Myocyte (in vitro differentiated cells): Measurements from ENCODE around the gene MAPKAPK2. TPM values are rescaled to one million over a fixed set of nuclear protein-coding genes. Genes with fewer than 3 reads are reported as not detected.

Source experiments
- DNase-seq: peaks from one replicate; pipeline ENCODE4 v3.0.0-alpha.2; 2012; ENCODE audit warnings: low read depth
- total RNA-seq: library from RNA; depleted of rRNA; stranded (reverse); fragments of >200 nt; gene quantifications from 2 replicates; pipeline ENCODE4 v1.2.3, GENCODE V29; 2014

MAPKAPK2 gene
- total RNA-seq, 1 donor from 2014 or later: 74.5 TPM

- DNase-seq: no peak
These were observed 2.6 kb upstream of the MAPKAPK2 start for GRCh38 chr1:206682111-206682510.

GRCh38 chr1:206683313-206683712, 1.4 kb upstream of the MAPKAPK2 start:
- no peak for DNase-seq

GRCh38 chr1:206684003-206684402, 702 bp upstream of the MAPKAPK2 start:
- DNase-seq: no peak

- DNase-seq: no peak
These were observed 646 bp downstream of the MAPKAPK2 start for GRCh38 chr1:206685334-206685768.

- DNase-seq: peak; percentile 91
These were observed 1.2 kb downstream of the MAPKAPK2 start for GRCh38 chr1:206685769-206686477.

- DNase-seq: no peak
These were observed 2.0 kb downstream of the MAPKAPK2 start for GRCh38 chr1:206686478-206687249.

- no peak for DNase-seq
These were observed 2.7 kb downstream of the MAPKAPK2 start for GRCh38 chr1:206687251-206687914.

- peak; percentile 39 for DNase-seq
These were observed 3.3 kb downstream of the MAPKAPK2 start for GRCh38 chr1:206687915-206688442.

- DNase-seq: no peak
These were observed 5.8 kb downstream of the MAPKAPK2 start for GRCh38 chr1:206690516-206690915.

GRCh38 chr1:206691604-206692003, 6.9 kb downstream of the MAPKAPK2 start:
- DNase-seq: peak; percentile 69

GRCh38 chr1:206693029-206693428, 8.3 kb downstream of the MAPKAPK2 start:
- peak; percentile 86 for DNase-seq

GRCh38 chr1:206693592-206693991, 8.9 kb downstream of the MAPKAPK2 start:
- peak; percentile 84 for DNase-seq

- no peak for DNase-seq
These were observed 9.7 kb downstream of the MAPKAPK2 start for GRCh38 chr1:206694171-206695124.

- DNase-seq: no peak
These were observed 11.0 kb downstream of the MAPKAPK2 start for GRCh38 chr1:206695733-206696132.

GRCh38 chr1:206696812-206697585, 12.3 kb downstream of the MAPKAPK2 start:
- no peak for DNase-seq

GRCh38 chr1:206698011-206698410, 13.3 kb downstream of the MAPKAPK2 start:
- no peak for DNase-seq

- no peak for DNase-seq
These were observed 14.4 kb downstream of the MAPKAPK2 start for GRCh38 chr1:206699000-206699586.

GRCh38 chr1:206699626-206700025, 14.9 kb downstream of the MAPKAPK2 start:
- DNase-seq: no peak

- peak; percentile 79 for DNase-seq
These were observed 15.8 kb downstream of the MAPKAPK2 start for GRCh38 chr1:206700445-206701036.
